ENCODE measurements around the gene EPHA4.

Gene EPHA4

GRCh38 chr2:221380686-221381085 is 191.4 kb downstream of the EPHA4 start:
- no peak overlapping the region for H2BK120ac ChIP-seq (ENCODE audit: low read depth, low read length)
- H3K14ac ChIP-seq (ENCODE audit: low read length in 2 of 2): no peak overlapping the region
- no peak overlapping the region for H2BK12ac ChIP-seq (ENCODE audit: low read length in 2 of 2)
- H3K9ac ChIP-seq (ENCODE audit: low read length): no peak overlapping the region
- H3K79me1 ChIP-seq (replicated peaks; ENCODE audit: low read length, poor library complexity, severe bottlenecking): no peaks in the 10 kb centered on the region
- no peaks in the 10 kb centered on the region for H3K36me3 ChIP-seq (ENCODE audit: control insufficient read depth in 1 of 2, insufficient read depth in 2 of 2, low read depth in 1 of 2, low read length in 2 of 2)
- no peak overlapping the region for H4K8ac ChIP-seq (ENCODE audit: low read length)
- no peak overlapping the region for H3K4ac ChIP-seq (ENCODE audit: low read depth in 1 of 2, low read length in 2 of 2)
- no peak overlapping the region for H4K91ac ChIP-seq (ENCODE audit: low read length)
- no peak overlapping the region for H2BK5ac ChIP-seq (ENCODE audit: low read depth, low read length, poor library complexity, severe bottlenecking)
- H3K9me3 ChIP-seq (ENCODE audit: control insufficient read depth, low read length): no peaks in the 10 kb centered on the region
- no peak overlapping the region for H3K18ac ChIP-seq (ENCODE audit: low read depth in 1 of 2, low read length in 2 of 2)
- DNase-seq: no peak
- no peak overlapping the region for H2AFZ ChIP-seq (ENCODE audit: low read depth, low read length)
- H3K27ac ChIP-seq (ENCODE audit: low read length, poor library complexity, severe bottlenecking): no peak overlapping the region
- no peak overlapping the region for H3K4me2 ChIP-seq (ENCODE audit: low read length, poor library complexity, severe bottlenecking)
- no peaks in the 10 kb centered on the region for H3K27me3 ChIP-seq (ENCODE audit: control insufficient read depth in 1 of 2, insufficient read depth in 1 of 2, low read length in 2 of 2)
- no peak overlapping the region for H2AK5ac ChIP-seq (ENCODE audit: low read length, severe bottlenecking)
- no peak overlapping the region for H2BK15ac ChIP-seq (ENCODE audit: low read depth, poor library complexity, severe bottlenecking)
- no peak overlapping the region for H3K23ac ChIP-seq (ENCODE audit: low read length in 2 of 2)
- no peaks in the 10 kb centered on the region for H3K4me1 ChIP-seq (ENCODE audit: control insufficient read depth, insufficient read depth, low read depth, low read length)
- no peak overlapping the region for H3K4me3 ChIP-seq (ENCODE audit: insufficient read depth in 1 of 2, low read depth in 1 of 2, low read length in 2 of 2)

DNA sequence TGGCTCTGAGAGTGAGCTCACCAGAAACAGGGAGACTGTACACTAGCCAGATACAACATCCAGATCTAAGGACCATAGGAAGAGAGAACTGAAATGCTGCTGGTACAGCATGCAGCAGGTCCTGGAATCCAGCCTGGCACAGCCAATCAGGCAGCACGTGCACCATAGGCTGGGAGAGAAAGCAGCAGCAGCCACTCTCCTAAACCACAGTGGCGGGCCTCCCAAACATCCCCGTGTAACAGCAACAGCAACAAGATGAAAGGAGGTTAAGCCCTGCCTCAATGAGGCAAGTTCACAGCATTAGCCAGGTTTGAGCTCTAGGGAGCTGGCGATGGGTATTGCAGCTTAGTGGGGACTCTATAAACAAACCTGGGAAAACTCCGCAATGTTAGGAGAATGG is 192.0 kb downstream of the EPHA4 start:
- H3K18ac ChIP-seq (ENCODE audit: low read depth in 1 of 2, low read length in 2 of 2): peak overlapping the region in 1 of 2 experiments; percentile 2
- H2BK12ac ChIP-seq (ENCODE audit: low read length in 2 of 2): no peak overlapping the region
- no peaks in the 10 kb centered on the region for H3K4me1 ChIP-seq (ENCODE audit: control insufficient read depth, insufficient read depth, low read depth, low read length)
- no peak overlapping the region for H3K27ac ChIP-seq (ENCODE audit: low read length, poor library complexity, severe bottlenecking)
- DNase-seq: no peak
- H3K14ac ChIP-seq (ENCODE audit: low read length in 2 of 2): no peak overlapping the region
- H3K4me3 ChIP-seq (ENCODE audit: insufficient read depth in 1 of 2, low read depth in 1 of 2, low read length in 2 of 2): no peak overlapping the region
- no peak overlapping the region for H2BK120ac ChIP-seq (ENCODE audit: low read depth, low read length)
- H4K8ac ChIP-seq (ENCODE audit: low read length): no peak overlapping the region
- H2BK5ac ChIP-seq (ENCODE audit: low read depth, low read length, poor library complexity, severe bottlenecking): no peak overlapping the region
- no peak overlapping the region for H3K23ac ChIP-seq (ENCODE audit: low read length in 2 of 2)
- H3K9me3 ChIP-seq (ENCODE audit: control insufficient read depth, low read length): no peaks in the 10 kb centered on the region
- H3K4me2 ChIP-seq (ENCODE audit: low read length, poor library complexity, severe bottlenecking): no peak overlapping the region
- no peaks in the 10 kb centered on the region for H3K79me1 ChIP-seq (replicated peaks; ENCODE audit: low read length, poor library complexity, severe bottlenecking)
- H3K4ac ChIP-seq (ENCODE audit: low read depth in 1 of 2, low read length in 2 of 2): no peak overlapping the region
- H2AFZ ChIP-seq (ENCODE audit: low read depth, low read length): no peak overlapping the region
- H3K27me3 ChIP-seq (ENCODE audit: control insufficient read depth in 1 of 2, insufficient read depth in 1 of 2, low read length in 2 of 2): no peaks in the 10 kb centered on the region
- no peak overlapping the region for H3K9ac ChIP-seq (ENCODE audit: low read length)
- 95% methylated on average over 5 of the region's 5 CpGs for WGBS
- no peak overlapping the region for H2BK15ac ChIP-seq (ENCODE audit: low read depth, poor library complexity, severe bottlenecking)
- no peak overlapping the region for H4K91ac ChIP-seq (ENCODE audit: low read length)
- H2AK5ac ChIP-seq (ENCODE audit: low read length, severe bottlenecking): no peak overlapping the region
- no peaks in the 10 kb centered on the region for H3K36me3 ChIP-seq (ENCODE audit: control insufficient read depth in 1 of 2, insufficient read depth in 2 of 2, low read depth in 1 of 2, low read length in 2 of 2)

DNA sequence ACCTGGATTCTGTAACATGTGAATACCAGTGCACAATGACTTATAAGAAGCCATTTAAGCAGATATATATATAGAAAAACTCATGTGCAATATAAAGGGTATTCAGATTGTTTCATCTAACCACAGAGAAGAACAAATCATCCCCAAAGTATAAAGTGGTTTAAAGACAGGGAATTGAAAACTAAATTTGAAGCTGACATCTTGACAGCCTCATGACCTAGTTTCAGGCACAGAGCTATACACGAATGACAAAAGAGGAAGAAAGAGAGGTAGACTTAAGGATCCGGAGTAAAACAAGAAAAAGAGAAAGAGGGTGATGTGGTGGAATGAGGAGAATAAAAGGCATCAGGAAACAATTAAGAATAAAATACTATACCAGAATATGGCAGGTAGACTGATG is 194.5 kb downstream of the EPHA4 start:
- no peak overlapping the region for H3K4me2 ChIP-seq (ENCODE audit: low read length, poor library complexity, severe bottlenecking)
- H3K9me3 ChIP-seq (ENCODE audit: control insufficient read depth, low read length): no peaks in the 10 kb centered on the region
- no peak overlapping the region for H4K8ac ChIP-seq (ENCODE audit: low read length)
- H2AK5ac ChIP-seq (ENCODE audit: low read length, severe bottlenecking): no peak overlapping the region
- H2BK12ac ChIP-seq (ENCODE audit: low read length in 2 of 2): no peak overlapping the region
- no peak overlapping the region for H3K18ac ChIP-seq (ENCODE audit: low read depth in 1 of 2, low read length in 2 of 2)
- H2BK15ac ChIP-seq (ENCODE audit: low read depth, poor library complexity, severe bottlenecking): no peak overlapping the region
- H4K91ac ChIP-seq (ENCODE audit: low read length): no peak overlapping the region
- no peak overlapping the region for H2BK5ac ChIP-seq (ENCODE audit: low read depth, low read length, poor library complexity, severe bottlenecking)
- no peak overlapping the region for H3K14ac ChIP-seq (ENCODE audit: low read length in 2 of 2)
- no peak overlapping the region for H3K4ac ChIP-seq (ENCODE audit: low read depth in 1 of 2, low read length in 2 of 2)
- H3K36me3 ChIP-seq (ENCODE audit: control insufficient read depth in 1 of 2, insufficient read depth in 2 of 2, low read depth in 1 of 2, low read length in 2 of 2): no peaks in the 10 kb centered on the region
- 83% methylated on average over 2 of the region's 2 CpGs for WGBS
- no peak overlapping the region for H3K27ac ChIP-seq (ENCODE audit: low read length, poor library complexity, severe bottlenecking)
- no peak overlapping the region for H2BK120ac ChIP-seq (ENCODE audit: low read depth, low read length)
- no peak overlapping the region for H3K9ac ChIP-seq (ENCODE audit: low read length)
- H2AFZ ChIP-seq (ENCODE audit: low read depth, low read length): no peak overlapping the region
- H3K23ac ChIP-seq (ENCODE audit: low read length in 2 of 2): no peak overlapping the region
- DNase-seq: no peak
- H3K27me3 ChIP-seq (ENCODE audit: control insufficient read depth in 1 of 2, insufficient read depth in 1 of 2, low read length in 2 of 2): no peaks in the 10 kb centered on the region
- H3K4me1 ChIP-seq (ENCODE audit: control insufficient read depth, insufficient read depth, low read depth, low read length): no peaks in the 10 kb centered on the region
- no peaks in the 10 kb centered on the region for H3K79me1 ChIP-seq (replicated peaks; ENCODE audit: low read length, poor library complexity, severe bottlenecking)
- no peak overlapping the region for H3K4me3 ChIP-seq (ENCODE audit: insufficient read depth in 1 of 2, low read depth in 1 of 2, low read length in 2 of 2)

DNA sequence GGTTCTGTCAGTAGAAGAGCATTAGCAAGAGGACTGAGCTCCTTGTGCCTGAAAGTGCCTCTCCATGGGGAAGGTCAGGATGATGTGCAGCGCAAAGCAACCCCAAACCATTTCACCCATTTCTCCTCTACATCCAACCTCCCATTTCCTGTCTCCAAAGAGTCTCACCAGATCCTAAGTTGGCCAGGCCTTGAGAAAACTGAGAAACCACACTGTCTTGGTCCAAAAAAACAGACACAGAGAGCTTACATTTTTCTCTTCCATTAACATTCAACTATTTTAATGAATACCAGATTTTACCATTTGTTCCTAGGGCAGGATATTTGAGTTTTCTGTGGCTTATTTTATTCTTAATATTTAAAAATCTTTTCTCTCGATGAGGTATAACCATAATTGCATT is 195.0 kb downstream of the EPHA4 start:
- H3K4me2 ChIP-seq (ENCODE audit: low read length, poor library complexity, severe bottlenecking): no peak overlapping the region
- H3K9ac ChIP-seq (ENCODE audit: low read length): no peak overlapping the region
- no peak overlapping the region for H2BK15ac ChIP-seq (ENCODE audit: low read depth, poor library complexity, severe bottlenecking)
- H3K79me1 ChIP-seq (replicated peaks; ENCODE audit: low read length, poor library complexity, severe bottlenecking): no peaks in the 10 kb centered on the region
- no peak overlapping the region for H4K91ac ChIP-seq (ENCODE audit: low read length)
- H3K4ac ChIP-seq (ENCODE audit: low read depth in 1 of 2, low read length in 2 of 2): no peak overlapping the region
- no peak overlapping the region for H2AFZ ChIP-seq (ENCODE audit: low read depth, low read length)
- no peaks in the 10 kb centered on the region for H3K9me3 ChIP-seq (ENCODE audit: control insufficient read depth, low read length)
- H3K36me3 ChIP-seq (ENCODE audit: control insufficient read depth in 1 of 2, insufficient read depth in 2 of 2, low read depth in 1 of 2, low read length in 2 of 2): no peaks in the 10 kb centered on the region
- no peak for DNase-seq
- H2BK12ac ChIP-seq (ENCODE audit: low read length in 2 of 2): no peak overlapping the region
- no peak overlapping the region for H2BK120ac ChIP-seq (ENCODE audit: low read depth, low read length)
- no peak overlapping the region for H2AK5ac ChIP-seq (ENCODE audit: low read length, severe bottlenecking)
- no peaks in the 10 kb centered on the region for H3K27me3 ChIP-seq (ENCODE audit: control insufficient read depth in 1 of 2, insufficient read depth in 1 of 2, low read length in 2 of 2)
- H4K8ac ChIP-seq (ENCODE audit: low read length): no peak overlapping the region
- H3K4me1 ChIP-seq (ENCODE audit: control insufficient read depth, insufficient read depth, low read depth, low read length): no peaks in the 10 kb centered on the region
- H3K4me3 ChIP-seq (ENCODE audit: insufficient read depth in 1 of 2, low read depth in 1 of 2, low read length in 2 of 2): no peak overlapping the region
- H2BK5ac ChIP-seq (ENCODE audit: low read depth, low read length, poor library complexity, severe bottlenecking): no peak overlapping the region
- WGBS: 96% methylated on average over 1 of the region's 2 CpGs
- H3K18ac ChIP-seq (ENCODE audit: low read depth in 1 of 2, low read length in 2 of 2): no peak overlapping the region
- H3K27ac ChIP-seq (ENCODE audit: low read length, poor library complexity, severe bottlenecking): no peak overlapping the region
- no peak overlapping the region for H3K23ac ChIP-seq (ENCODE audit: low read length in 2 of 2)
- no peak overlapping the region for H3K14ac ChIP-seq (ENCODE audit: low read length in 2 of 2)
